WTC11 (cell line): Measurements from ENCODE around the gene IRS1.

ENCODE experiments used
- CBFB ChIP-seq: sonication (generic); formaldehyde crosslinking; IDR thresholded peaks from 2 replicates; pipeline ENCODE4 v1.8.1; 2022; ENCODE audit warnings: mild to moderate bottlenecking, low read depth, missing genetic modification reagents
- CREM ChIP-seq: sonication (generic); formaldehyde crosslinking; IDR thresholded peaks from 2 replicates; pipeline ENCODE4 v1.8.1; 2022; ENCODE audit warnings: mild to moderate bottlenecking, missing genetic modification reagents, moderate library complexity
- CTCF ChIP-seq: fragments of 200-600 bp; IDR thresholded peaks from 2 replicates; pipeline ENCODE4 v1.8.0; 2022; ENCODE audit warnings: antibody characterized with exemption
- ESRRA ChIP-seq: sonication (generic); formaldehyde crosslinking; IDR thresholded peaks from 2 replicates; pipeline ENCODE4 v1.8.1; 2022; ENCODE audit warnings: mild to moderate bottlenecking, missing genetic modification reagents, borderline replicate concordance
- ETV6 ChIP-seq: sonication (generic); formaldehyde crosslinking; IDR thresholded peaks from 2 replicates; pipeline ENCODE4 v1.8.1; 2022; ENCODE audit warnings: mild to moderate bottlenecking, missing genetic modification reagents
- JUN ChIP-seq: sonication (generic); formaldehyde crosslinking; IDR thresholded peaks from 2 replicates; pipeline ENCODE4 v1.8.0; 2023; ENCODE audit warnings: mild to moderate bottlenecking, missing genetic modification reagents
- MAX ChIP-seq: sonication (generic); formaldehyde crosslinking; IDR thresholded peaks from 2 replicates; pipeline ENCODE4 v1.8.0; 2022; ENCODE audit warnings: mild to moderate bottlenecking, missing genetic modification reagents
- NFYB ChIP-seq: sonication (generic); formaldehyde crosslinking; conservative IDR thresholded peaks from 2 replicates; pipeline ENCODE4 v1.8.0; 2022; ENCODE audit warnings: low read depth, missing genetic modification reagents
- TEAD1 ChIP-seq: sonication (generic); formaldehyde crosslinking; IDR thresholded peaks from 2 replicates; pipeline ENCODE4 v1.8.0; 2022; ENCODE audit warnings: mild to moderate bottlenecking, missing genetic modification reagents
- ZBTB21 ChIP-seq: sonication (generic); formaldehyde crosslinking; IDR thresholded peaks from 2 replicates; pipeline ENCODE4 v1.8.1; 2023; ENCODE audit warnings: mild to moderate bottlenecking, missing genetic modification reagents, borderline replicate concordance
- ZBTB43 ChIP-seq: sonication (generic); formaldehyde crosslinking; IDR thresholded peaks from 2 replicates; pipeline ENCODE4 v1.8.1; 2023; ENCODE audit warnings: mild to moderate bottlenecking, missing genetic modification reagents
- TF ChIP-seq, protein P1 (sequence below): sonication (generic); formaldehyde crosslinking; IDR thresholded peaks from 2 replicates; pipeline ENCODE4 v1.8.1; 2022; ENCODE audit warnings: low read depth, missing genetic modification reagents, borderline replicate concordance
- TF ChIP-seq, protein P2 (sequence below): sonication (generic); formaldehyde crosslinking; IDR thresholded peaks from 2 replicates; pipeline ENCODE4 v1.8.1; 2023; ENCODE audit warnings: mild to moderate bottlenecking, missing genetic modification reagents
- TF ChIP-seq, protein P3 (sequence below): sonication (generic); formaldehyde crosslinking; IDR thresholded peaks from 2 replicates; pipeline ENCODE4 v1.8.1; 2022; ENCODE audit warnings: missing genetic modification reagents, borderline replicate concordance

- TF ChIP-seq ZBTB21 (CRISPR knock-in tag) = no peak
- no peak for TF ChIP-seq CTCF
- TF ChIP-seq ESRRA (CRISPR knock-in tag) = no peak
- no peak for TF ChIP-seq ZBTB43 (CRISPR knock-in tag)
- TF ChIP-seq ETV6 (CRISPR knock-in tag) = no peak
- no peak for TF ChIP-seq NFYB (CRISPR knock-in tag)
- TF ChIP-seq, protein P1, sequence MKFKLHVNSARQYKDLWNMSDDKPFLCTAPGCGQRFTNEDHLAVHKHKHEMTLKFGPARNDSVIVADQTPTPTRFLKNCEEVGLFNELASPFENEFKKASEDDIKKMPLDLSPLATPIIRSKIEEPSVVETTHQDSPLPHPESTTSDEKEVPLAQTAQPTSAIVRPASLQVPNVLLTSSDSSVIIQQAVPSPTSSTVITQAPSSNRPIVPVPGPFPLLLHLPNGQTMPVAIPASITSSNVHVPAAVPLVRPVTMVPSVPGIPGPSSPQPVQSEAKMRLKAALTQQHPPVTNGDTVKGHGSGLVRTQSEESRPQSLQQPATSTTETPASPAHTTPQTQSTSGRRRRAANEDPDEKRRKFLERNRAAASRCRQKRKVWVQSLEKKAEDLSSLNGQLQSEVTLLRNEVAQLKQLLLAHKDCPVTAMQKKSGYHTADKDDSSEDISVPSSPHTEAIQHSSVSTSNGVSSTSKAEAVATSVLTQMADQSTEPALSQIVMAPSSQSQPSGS = no peak
- TF ChIP-seq, protein P2, sequence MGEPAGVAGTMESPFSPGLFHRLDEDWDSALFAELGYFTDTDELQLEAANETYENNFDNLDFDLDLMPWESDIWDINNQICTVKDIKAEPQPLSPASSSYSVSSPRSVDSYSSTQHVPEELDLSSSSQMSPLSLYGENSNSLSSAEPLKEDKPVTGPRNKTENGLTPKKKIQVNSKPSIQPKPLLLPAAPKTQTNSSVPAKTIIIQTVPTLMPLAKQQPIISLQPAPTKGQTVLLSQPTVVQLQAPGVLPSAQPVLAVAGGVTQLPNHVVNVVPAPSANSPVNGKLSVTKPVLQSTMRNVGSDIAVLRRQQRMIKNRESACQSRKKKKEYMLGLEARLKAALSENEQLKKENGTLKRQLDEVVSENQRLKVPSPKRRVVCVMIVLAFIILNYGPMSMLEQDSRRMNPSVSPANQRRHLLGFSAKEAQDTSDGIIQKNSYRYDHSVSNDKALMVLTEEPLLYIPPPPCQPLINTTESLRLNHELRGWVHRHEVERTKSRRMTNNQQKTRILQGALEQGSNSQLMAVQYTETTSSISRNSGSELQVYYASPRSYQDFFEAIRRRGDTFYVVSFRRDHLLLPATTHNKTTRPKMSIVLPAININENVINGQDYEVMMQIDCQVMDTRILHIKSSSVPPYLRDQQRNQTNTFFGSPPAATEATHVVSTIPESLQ (CRISPR knock-in tag) = no peak
- TF ChIP-seq TEAD1 (CRISPR knock-in tag) = no peak
- TF ChIP-seq, protein P3, sequence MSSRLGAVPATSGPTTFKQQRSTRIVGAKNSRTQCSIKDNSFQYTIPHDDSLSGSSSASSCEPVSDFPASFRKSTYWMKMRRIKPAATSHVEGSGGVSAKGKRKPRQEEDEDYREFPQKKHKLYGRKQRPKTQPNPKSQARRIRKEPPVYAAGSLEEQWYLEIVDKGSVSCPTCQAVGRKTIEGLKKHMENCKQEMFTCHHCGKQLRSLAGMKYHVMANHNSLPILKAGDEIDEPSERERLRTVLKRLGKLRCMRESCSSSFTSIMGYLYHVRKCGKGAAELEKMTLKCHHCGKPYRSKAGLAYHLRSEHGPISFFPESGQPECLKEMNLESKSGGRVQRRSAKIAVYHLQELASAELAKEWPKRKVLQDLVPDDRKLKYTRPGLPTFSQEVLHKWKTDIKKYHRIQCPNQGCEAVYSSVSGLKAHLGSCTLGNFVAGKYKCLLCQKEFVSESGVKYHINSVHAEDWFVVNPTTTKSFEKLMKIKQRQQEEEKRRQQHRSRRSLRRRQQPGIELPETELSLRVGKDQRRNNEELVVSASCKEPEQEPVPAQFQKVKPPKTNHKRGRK (CRISPR knock-in tag) = no peak
- TF ChIP-seq JUN (CRISPR knock-in tag) = no peak
- no peak for TF ChIP-seq MAX (CRISPR knock-in tag)
- TF ChIP-seq CREM (CRISPR knock-in tag) = no peak
- TF ChIP-seq CBFB = no peak
Measured at GRCh38 chr2:226773291-226773690, 26.3 kb downstream of the IRS1 start.
